SK-N-SH (cell line): ENCODE measurements around the gene SMAD3. TPM values are rescaled to one million over a fixed set of nuclear protein-coding genes. Genes with fewer than 3 reads are reported as not detected.

ENCODE experiments used
- CTCF ChIA-PET: fragments of 300-600, 350-600 bp; formaldehyde crosslinking; extraction: SDS; loops from one replicate; lab custom pipeline; 2021; lab: Yijun Ruan, JAX
- POLR2A ChIA-PET: fragments of 350-600 bp; sonication (Branson Sonifier 250); formaldehyde crosslinking; extraction: SDS; loops from one replicate; lab custom pipeline; 2020; ENCODE audit warnings: antibody characterized with exemption, inconsistent platforms; lab: Yijun Ruan, JAX
- DNase-seq: peaks from one replicate; pipeline ENCODE4 v3.0.0; 2012
- H2AFZ ChIP-seq: fragments of 200-600 bp; sonication (generic); 2 replicates; pipeline ENCODE4 v1.8.1; 2016; ENCODE audit warnings: antibody characterized with exemption, mild to moderate bottlenecking, low read depth
- H3F3A ChIP-seq: fragments of 200-600 bp; sonication (generic); replicated peaks from 2 replicates; pipeline ENCODE3; 2016; ENCODE audit warnings: antibody characterized with exemption, mild to moderate bottlenecking; ENCODE audit not compliant: insufficient read depth
- H3K27ac ChIP-seq, 2 experiments: fragments of 200-500 bp in 1 of 2; fragments of 200-600 bp in 1 of 2; sonication (Bioruptor generic) in 1 of 2; sonication (generic), shearing (Covaris generic) in 1 of 2; 2 replicates each; pipeline versions ENCODE4 v1.5.1 to v1.6.1; 2014 to 2016; ENCODE audit warnings: low read depth in 2 of 2, inconsistent platforms in 1 of 2, low read length in 1 of 2, mild to moderate bottlenecking in 1 of 2, mixed read lengths in 1 of 2
- H3K27me3 ChIP-seq: fragments of 200-600 bp; sonication (generic), shearing (Covaris generic); 2 replicates; pipeline ENCODE4 v1.6.1; 2016; ENCODE audit warnings: mixed run types; ENCODE audit not compliant: insufficient read depth
- H3K36me3 ChIP-seq, 2 experiments: fragments of 200-500 bp in 1 of 2; fragments of 200-600 bp in 1 of 2; sonication (Bioruptor generic) in 1 of 2; sonication (generic) in 1 of 2; replicated peaks in 1 of 2; 2 replicates each; pipeline versions ENCODE3 to v1.5.1; 2014 to 2016; ENCODE audit warnings: low read length in 1 of 2, mild to moderate bottlenecking in 1 of 2; ENCODE audit not compliant: insufficient read depth in 2 of 2, control insufficient read depth in 1 of 2
- H3K4me1 ChIP-seq, 2 experiments: fragments of 200-500 bp in 1 of 2; fragments of 200-600 bp in 1 of 2; sonication (Bioruptor generic) in 1 of 2; sonication (generic), shearing (Covaris generic) in 1 of 2; 2 replicates each; pipeline versions ENCODE4 v1.5.1 to v1.6.1; 2014 to 2016; ENCODE audit warnings: low read depth in 1 of 2, low read length in 1 of 2, mixed run types in 1 of 2; ENCODE audit not compliant: insufficient read depth in 2 of 2, control insufficient read depth in 1 of 2
- H3K4me2 ChIP-seq: fragments of 200-600 bp; sonication (generic), shearing (Covaris generic); 2 replicates; pipeline ENCODE4 v1.6.1; 2017; ENCODE audit warnings: mixed run types
- H3K4me3 ChIP-seq, 2 experiments: fragments of 200-500 bp in 1 of 2; fragments of 200-600 bp in 1 of 2; sonication (Bioruptor generic) in 1 of 2; sonication (generic), shearing (Covaris generic) in 1 of 2; 2 replicates each; pipeline versions ENCODE4 v1.5.1 to v1.8.1; 2014 to 2016; ENCODE audit warnings: low read depth in 2 of 2, inconsistent platforms in 1 of 2, low read length in 1 of 2, mild to moderate bottlenecking in 1 of 2, mixed read lengths in 1 of 2, moderate library complexity in 1 of 2
- H3K79me2 ChIP-seq: fragments of 200-600 bp; sonication (generic); 2 replicates; pipeline ENCODE4 v1.8.1; 2017; ENCODE audit warnings: mild to moderate bottlenecking; ENCODE audit not compliant: insufficient read depth
- H3K9ac ChIP-seq: fragments of 200-600 bp; sonication (generic); 2 replicates; pipeline ENCODE4 v1.6.1; 2017; ENCODE audit warnings: mixed run types
- H3K9me2 ChIP-seq: fragments of 200-600 bp; sonication (generic); 2 replicates; pipeline ENCODE4 v1.6.1; 2017; ENCODE audit warnings: mixed run types
- H3K9me3 ChIP-seq: fragments of 200-600 bp; sonication (generic); 2 replicates; pipeline ENCODE4 v1.6.1; 2017; ENCODE audit warnings: mixed run types, mild to moderate bottlenecking, moderate library complexity
- H4K20me1 ChIP-seq: fragments of 200-600 bp; sonication (generic); 2 replicates; pipeline ENCODE4 v1.6.1; 2017; ENCODE audit warnings: mild to moderate bottlenecking, mixed run types; ENCODE audit not compliant: insufficient read depth
- EZH2phosphoT487 ChIP-seq: fragments of 200-600 bp; sonication (generic); IDR thresholded peaks from 2 replicates; pipeline ENCODE4 v1.6.1; 2017; ENCODE audit warnings: low read depth, mixed run types, mild to moderate bottlenecking, antibody characterized with exemption, moderate library complexity, borderline replicate concordance
- FOSL2 ChIP-seq: IDR thresholded peaks from 2 replicates; pipeline ENCODE4 v1.4.0; 2012; ENCODE audit warnings: low read depth, mild to moderate bottlenecking, moderate library complexity, borderline replicate concordance
- GATA2 ChIP-seq: sonication (generic); formaldehyde crosslinking; IDR thresholded peaks from 2 replicates; pipeline ENCODE4 v1.5.0; 2020; ENCODE audit warnings: mild to moderate bottlenecking, missing genetic modification reagents
- JUND ChIP-seq: IDR thresholded peaks from 2 replicates; pipeline ENCODE4 v1.4.0; 2012
- MEF2A ChIP-seq: IDR thresholded peaks from 2 replicates; pipeline ENCODE4 v1.4.0; 2012; ENCODE audit warnings: low read depth, borderline replicate concordance
- NFIC ChIP-seq: IDR thresholded peaks from 2 replicates; pipeline ENCODE4 v1.4.0; 2012; ENCODE audit warnings: borderline replicate concordance
- SIN3A ChIP-seq: IDR thresholded peaks from 2 replicates; pipeline ENCODE4 v1.6.1; 2012; ENCODE audit warnings: low read depth, mild to moderate bottlenecking, low read length, moderate library complexity, borderline replicate concordance
- TAF1 ChIP-seq: IDR thresholded peaks from 2 replicates; pipeline ENCODE4 v1.6.1; 2012; ENCODE audit warnings: low read depth, mild to moderate bottlenecking, low read length, moderate library complexity, borderline replicate concordance
- TEAD4 ChIP-seq: IDR thresholded peaks from 2 replicates; pipeline ENCODE4 v1.4.0; 2012; ENCODE audit warnings: mild to moderate bottlenecking, borderline replicate concordance; ENCODE audit not compliant: insufficient read depth
- WGBS: methylation state at CpG from one replicate; pipeline ENCODE4 v1.1.6; 2017; ENCODE audit warnings: low lambda C conversion rate; 5-methylcytosine and 5-hydroxymethylcytosine counted together
- polyA plus RNA-seq, 3 experiments: library from polyadenylated mRNA; depleted of rRNA; stranded (reverse); fragments of >200 nt; gene quantifications; 2 replicates each; pipeline ENCODE4 v1.2.3, GENCODE V29; 2012
- TF ChIP-seq, protein P1 (sequence below): fragments of 200-600 bp; sonication (generic); IDR thresholded peaks from 2 replicates; pipeline ENCODE4 v1.6.1; 2017; ENCODE audit warnings: antibody characterized with exemption, mild to moderate bottlenecking, moderate library complexity
- TF ChIP-seq, protein P2 (sequence below): IDR thresholded peaks from 2 replicates; pipeline ENCODE4 v1.4.0; 2012; ENCODE audit warnings: low read depth, borderline replicate concordance
- TF ChIP-seq, protein P3 (sequence below): IDR thresholded peaks from 2 replicates; pipeline ENCODE4; 2012
- TF ChIP-seq, protein P4 (sequence below): fragments of 150-350 bp; IDR thresholded peaks from 2 replicates; pipeline ENCODE4 v1.6.1; 2016; ENCODE audit warnings: mild to moderate bottlenecking, low read depth, low read length

Gene SMAD3
- polyA plus RNA-seq, 1 of the 3 experiments (the other 2 are of a cell fraction), result 19.5 TPM

DNA sequence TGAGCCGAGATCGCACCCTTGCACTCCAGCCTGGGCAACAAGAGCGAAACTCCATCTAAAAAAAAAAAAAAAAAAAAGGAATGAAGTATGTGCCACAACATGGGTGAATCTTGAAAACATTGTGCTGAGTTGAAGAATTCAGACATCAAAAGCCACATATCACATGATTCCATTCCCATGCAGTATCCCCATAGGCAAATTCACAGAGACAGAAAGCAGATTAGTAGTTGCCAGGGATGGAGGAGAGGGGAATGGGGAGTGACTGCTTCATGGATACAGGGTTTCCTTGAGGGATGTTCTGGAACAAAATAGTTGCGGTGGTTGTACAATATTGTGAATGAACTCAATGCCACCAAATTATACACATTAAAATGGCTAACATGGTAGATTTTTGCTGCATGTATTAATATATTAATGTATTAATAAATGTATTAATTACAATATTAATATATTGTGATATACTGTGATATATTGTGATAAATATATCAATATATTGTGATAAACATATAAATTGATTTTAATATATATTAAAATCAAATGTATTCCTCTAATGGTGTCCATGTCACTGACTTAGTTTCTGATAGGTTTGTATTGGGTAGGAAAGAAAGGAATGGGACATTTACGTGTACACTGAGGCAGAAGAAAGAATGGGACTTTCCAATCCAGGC lies 34.9 kb downstream of the SMAD3 start:
- peaks cover 35% of the 10 kb centered on the region for H3F3A ChIP-seq
- peaks cover 0 to 5% of the 10 kb centered on the region in 2 experiments for H3K36me3 ChIP-seq
- no peaks in the 10 kb centered on the region for H3K9me2 ChIP-seq
- H3K4me3 ChIP-seq, result no peak overlapping the region
- 75% methylated on average over 5 of the region's 5 CpGs for WGBS
- H3K4me2 ChIP-seq, result no peak overlapping the region
- no peak for TF ChIP-seq JUND
- TF ChIP-seq, protein P1, sequence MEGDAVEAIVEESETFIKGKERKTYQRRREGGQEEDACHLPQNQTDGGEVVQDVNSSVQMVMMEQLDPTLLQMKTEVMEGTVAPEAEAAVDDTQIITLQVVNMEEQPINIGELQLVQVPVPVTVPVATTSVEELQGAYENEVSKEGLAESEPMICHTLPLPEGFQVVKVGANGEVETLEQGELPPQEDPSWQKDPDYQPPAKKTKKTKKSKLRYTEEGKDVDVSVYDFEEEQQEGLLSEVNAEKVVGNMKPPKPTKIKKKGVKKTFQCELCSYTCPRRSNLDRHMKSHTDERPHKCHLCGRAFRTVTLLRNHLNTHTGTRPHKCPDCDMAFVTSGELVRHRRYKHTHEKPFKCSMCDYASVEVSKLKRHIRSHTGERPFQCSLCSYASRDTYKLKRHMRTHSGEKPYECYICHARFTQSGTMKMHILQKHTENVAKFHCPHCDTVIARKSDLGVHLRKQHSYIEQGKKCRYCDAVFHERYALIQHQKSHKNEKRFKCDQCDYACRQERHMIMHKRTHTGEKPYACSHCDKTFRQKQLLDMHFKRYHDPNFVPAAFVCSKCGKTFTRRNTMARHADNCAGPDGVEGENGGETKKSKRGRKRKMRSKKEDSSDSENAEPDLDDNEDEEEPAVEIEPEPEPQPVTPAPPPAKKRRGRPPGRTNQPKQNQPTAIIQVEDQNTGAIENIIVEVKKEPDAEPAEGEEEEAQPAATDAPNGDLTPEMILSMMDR, result no peak
- no peak for TF ChIP-seq SIN3A
- no peak for TF ChIP-seq FOSL2
- no peak for TF ChIP-seq EZH2phosphoT487
- TF ChIP-seq TAF1, result no peak
- TF ChIP-seq, protein P2, sequence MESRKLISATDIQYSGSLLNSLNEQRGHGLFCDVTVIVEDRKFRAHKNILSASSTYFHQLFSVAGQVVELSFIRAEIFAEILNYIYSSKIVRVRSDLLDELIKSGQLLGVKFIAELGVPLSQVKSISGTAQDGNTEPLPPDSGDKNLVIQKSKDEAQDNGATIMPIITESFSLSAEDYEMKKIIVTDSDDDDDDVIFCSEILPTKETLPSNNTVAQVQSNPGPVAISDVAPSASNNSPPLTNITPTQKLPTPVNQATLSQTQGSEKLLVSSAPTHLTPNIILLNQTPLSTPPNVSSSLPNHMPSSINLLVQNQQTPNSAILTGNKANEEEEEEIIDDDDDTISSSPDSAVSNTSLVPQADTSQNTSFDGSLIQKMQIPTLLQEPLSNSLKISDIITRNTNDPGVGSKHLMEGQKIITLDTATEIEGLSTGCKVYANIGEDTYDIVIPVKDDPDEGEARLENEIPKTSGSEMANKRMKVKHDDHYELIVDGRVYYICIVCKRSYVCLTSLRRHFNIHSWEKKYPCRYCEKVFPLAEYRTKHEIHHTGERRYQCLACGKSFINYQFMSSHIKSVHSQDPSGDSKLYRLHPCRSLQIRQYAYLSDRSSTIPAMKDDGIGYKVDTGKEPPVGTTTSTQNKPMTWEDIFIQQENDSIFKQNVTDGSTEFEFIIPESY, result no peak
- TF ChIP-seq MEF2A, result no peak
- TF ChIP-seq, protein P3, sequence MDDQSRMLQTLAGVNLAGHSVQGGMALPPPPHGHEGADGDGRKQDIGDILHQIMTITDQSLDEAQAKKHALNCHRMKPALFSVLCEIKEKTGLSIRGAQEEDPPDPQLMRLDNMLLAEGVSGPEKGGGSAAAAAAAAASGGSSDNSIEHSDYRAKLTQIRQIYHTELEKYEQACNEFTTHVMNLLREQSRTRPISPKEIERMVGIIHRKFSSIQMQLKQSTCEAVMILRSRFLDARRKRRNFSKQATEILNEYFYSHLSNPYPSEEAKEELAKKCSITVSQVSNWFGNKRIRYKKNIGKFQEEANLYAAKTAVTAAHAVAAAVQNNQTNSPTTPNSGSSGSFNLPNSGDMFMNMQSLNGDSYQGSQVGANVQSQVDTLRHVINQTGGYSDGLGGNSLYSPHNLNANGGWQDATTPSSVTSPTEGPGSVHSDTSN, result no peak
- no peak for TF ChIP-seq TEAD4
- TF ChIP-seq, protein P4, sequence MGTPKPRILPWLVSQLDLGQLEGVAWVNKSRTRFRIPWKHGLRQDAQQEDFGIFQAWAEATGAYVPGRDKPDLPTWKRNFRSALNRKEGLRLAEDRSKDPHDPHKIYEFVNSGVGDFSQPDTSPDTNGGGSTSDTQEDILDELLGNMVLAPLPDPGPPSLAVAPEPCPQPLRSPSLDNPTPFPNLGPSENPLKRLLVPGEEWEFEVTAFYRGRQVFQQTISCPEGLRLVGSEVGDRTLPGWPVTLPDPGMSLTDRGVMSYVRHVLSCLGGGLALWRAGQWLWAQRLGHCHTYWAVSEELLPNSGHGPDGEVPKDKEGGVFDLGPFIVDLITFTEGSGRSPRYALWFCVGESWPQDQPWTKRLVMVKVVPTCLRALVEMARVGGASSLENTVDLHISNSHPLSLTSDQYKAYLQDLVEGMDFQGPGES, result no peak
- no peak for TF ChIP-seq GATA2 (CRISPR knock-in tag)
- TF ChIP-seq NFIC, result no peak
- TF ChIP-seq, all 33 proteins: peak for 0
- Histone ChIP-seq H4K20me1 (peaks cover 16% of the 10 kb centered on the region), H3K4me1 (peaks cover 21 to 29% of the 10 kb centered on the region in 2 experiments), H3K27ac (no peak overlapping the region), H3K27me3 (no peaks in the 10 kb centered on the region), H3K9ac (no peak overlapping the region), H3K9me3 (no peaks in the 10 kb centered on the region), H3K79me2 (peaks cover 94% of the 10 kb centered on the region), H2AFZ (no peak overlapping the region)
- ChIA-PET CTCF (interaction anchor here (1.0 to 1.1 kb wide), 2 partner anchors 10 to 204 kb away, joined by 3 read pairs; no protein-coding TSS in a partner anchor), POLR2A (no interaction called here)
- no peak for DNase-seq
